A673 (cell line): ENCODE results near the gene ADAMTS15.

Experiments
- EZH2 ChIP-seq: fragments of 200-600 bp; sonication (generic); IDR thresholded peaks from 2 replicates; pipeline ENCODE4 v1.6.1; 2017; ENCODE audit warnings: borderline replicate concordance, low read depth, mild to moderate bottlenecking, mixed read lengths, antibody characterized with exemption, low read length; ENCODE audit not compliant: poor library complexity, severe bottlenecking
- TF ChIP-seq, protein P1 (sequence below): fragments of 300-800, 200-600 bp; sonication (generic); conservative IDR thresholded peaks from 2 replicates; pipeline ENCODE4 v1.5.1; 2017; ENCODE audit warnings: low read depth, mild to moderate bottlenecking, antibody characterized with exemption, low read length, moderate library complexity, mixed read lengths

DNA sequence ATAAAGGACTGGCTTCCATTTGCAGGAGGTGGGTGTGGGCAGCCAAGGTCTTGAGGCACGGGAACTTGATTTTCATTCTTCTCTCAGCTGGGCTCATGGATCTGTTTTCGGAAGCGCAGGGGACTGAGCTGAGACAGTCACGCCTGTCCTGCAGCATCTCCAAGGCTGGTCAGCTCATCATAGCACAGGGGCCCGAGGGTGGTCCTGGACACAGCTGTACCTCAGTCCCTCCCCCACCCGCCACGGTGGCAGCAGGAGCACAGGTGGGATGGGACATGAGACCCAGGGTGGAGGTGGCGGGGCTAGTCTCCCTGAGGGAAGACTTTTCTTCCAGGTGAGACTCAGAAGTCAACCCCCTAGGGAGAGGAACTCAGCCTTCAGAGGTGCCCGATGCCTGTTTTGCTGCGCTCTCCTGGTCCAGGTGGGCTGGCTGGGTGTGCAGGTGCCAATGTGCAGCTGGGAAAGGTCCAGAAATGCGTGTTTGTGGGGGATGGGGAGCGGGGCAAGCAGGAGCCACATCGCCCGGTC, 23.8 kb upstream of the ADAMTS15 start:
- no peak for TF ChIP-seq EZH2
- TF ChIP-seq, protein P1, sequence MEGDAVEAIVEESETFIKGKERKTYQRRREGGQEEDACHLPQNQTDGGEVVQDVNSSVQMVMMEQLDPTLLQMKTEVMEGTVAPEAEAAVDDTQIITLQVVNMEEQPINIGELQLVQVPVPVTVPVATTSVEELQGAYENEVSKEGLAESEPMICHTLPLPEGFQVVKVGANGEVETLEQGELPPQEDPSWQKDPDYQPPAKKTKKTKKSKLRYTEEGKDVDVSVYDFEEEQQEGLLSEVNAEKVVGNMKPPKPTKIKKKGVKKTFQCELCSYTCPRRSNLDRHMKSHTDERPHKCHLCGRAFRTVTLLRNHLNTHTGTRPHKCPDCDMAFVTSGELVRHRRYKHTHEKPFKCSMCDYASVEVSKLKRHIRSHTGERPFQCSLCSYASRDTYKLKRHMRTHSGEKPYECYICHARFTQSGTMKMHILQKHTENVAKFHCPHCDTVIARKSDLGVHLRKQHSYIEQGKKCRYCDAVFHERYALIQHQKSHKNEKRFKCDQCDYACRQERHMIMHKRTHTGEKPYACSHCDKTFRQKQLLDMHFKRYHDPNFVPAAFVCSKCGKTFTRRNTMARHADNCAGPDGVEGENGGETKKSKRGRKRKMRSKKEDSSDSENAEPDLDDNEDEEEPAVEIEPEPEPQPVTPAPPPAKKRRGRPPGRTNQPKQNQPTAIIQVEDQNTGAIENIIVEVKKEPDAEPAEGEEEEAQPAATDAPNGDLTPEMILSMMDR = no peak
